Testis (tissue), 3 donors: Measurements from ENCODE around the gene ASCC2. TPM values are rescaled to one million over a fixed set of nuclear protein-coding genes. Genes with fewer than 3 reads are reported as not detected.
A peak's percentile ranks its signal among the peaks of the same experiment; 100 is the strongest.

Experiments
- DNase-seq: peaks from one replicate; pipeline ENCODE4 v3.0.0-alpha.2; 2019
- H3K27ac ChIP-seq, 2 donors: fragments of 200-600 bp; sonication (generic); one replicate each; pipeline ENCODE4 v1.5.1; 2019
- H3K27me3 ChIP-seq: fragments of 200-600 bp; sonication (generic); one replicate; pipeline ENCODE4 v1.5.1; 2019
- H3K36me3 ChIP-seq: fragments of 200-600 bp; sonication (generic); one replicate; pipeline ENCODE4 v1.5.1; 2017; ENCODE audit warnings: low read depth; ENCODE audit errors: missing control alignments
- H3K4me1 ChIP-seq: fragments of 200-600 bp; sonication (generic); one replicate; pipeline ENCODE4 v1.5.1; 2019
- H3K4me3 ChIP-seq, 2 donors: fragments of 200-600 bp; sonication (generic); one replicate each; pipeline ENCODE4 v1.5.1; 2017 to 2019
- H3K9me3 ChIP-seq: fragments of 200-600 bp; sonication (generic); one replicate; pipeline ENCODE4 v1.5.1; 2017
- CTCF ChIP-seq, 3 experiments: fragments of 450-650 bp in 2 of 3; fragments of 200-600 bp in 1 of 3; sonication (generic) in 1 of 3; IDR thresholded peaks; one replicate each; pipeline ENCODE4 v1.5.1; 2016 to 2019; ENCODE audit warnings: antibody characterized with exemption in 3 of 3, mild to moderate bottlenecking in 2 of 3, moderate library complexity in 1 of 3
- POLR2A ChIP-seq: fragments of 450-650 bp; IDR thresholded peaks from one replicate; pipeline ENCODE4 v1.6.1; 2017; ENCODE audit warnings: antibody characterized with exemption, mild to moderate bottlenecking, moderate library complexity
- WGBS, 2 donors: methylation state at CpG; one replicate each; pipeline ENCODE4 v1.1.5; 2018; 5-methylcytosine and 5-hydroxymethylcytosine counted together
- intact Hi-C: fragments of 100-400 bp; cut with DNase I; formaldehyde crosslinking; loops from one replicate; pipeline ENCODE4 v1.15.1; 2023; ENCODE audit warnings: low total_unique reads
- polyA plus RNA-seq: library from polyadenylated mRNA; stranded (reverse); fragments of 350-450 nt; fragmentation: Illumina TruSeq; extraction: RNeasy Lipid Tissue Mini Kit (QIAGEN cat#74804); gene quantifications from one replicate; pipeline ENCODE4 v1.2.3, GENCODE V29; 2014; ENCODE audit warnings: low read depth, low replicate concordance; ENCODE audit not compliant: insufficient read depth
- total RNA-seq, 2 donors: library from RNA; depleted of rRNA; stranded (reverse); fragments of >200 nt; gene quantifications; one replicate each; pipeline ENCODE4 v1.2.3, GENCODE V29; 2016

Gene ASCC2
- total and polyA plus RNA-seq, 3 donors from 2014 or later: 91.5 to 108 (median 93.8) TPM

GRCh38 chr22:29806196-29806595, 31.9 kb downstream of the ASCC2 start:
- no peak for DNase-seq
- H3K4me1 ChIP-seq: peaks cover 16% of the 10 kb centered on the region
- intact Hi-C loops: no loop called here
- H3K9me3 ChIP-seq: no peaks in the 10 kb centered on the region
- H3K27me3 ChIP-seq: no peaks in the 10 kb centered on the region
- H3K4me3 ChIP-seq: no peak overlapping the region
- no peaks in the 10 kb centered on the region for H3K36me3 ChIP-seq
- no peak for TF ChIP-seq POLR2A
- no peak for TF ChIP-seq CTCF (IDR thresholded peaks at IDR 0.05)
- 70 to 77% methylated on average over 3 to 6 of the region's 6 CpGs for WGBS, 2 donors
- no peak overlapping the region for H3K27ac ChIP-seq

GRCh38 chr22:29804985-29805384, 33.1 kb downstream of the ASCC2 start:
- WGBS, 2 donors: 94 to 100% methylated on average over 2 of the region's 2 CpGs
- no peaks in the 10 kb centered on the region for H3K27me3 ChIP-seq
- intact Hi-C loops: no loop called here
- no peaks in the 10 kb centered on the region for H3K9me3 ChIP-seq
- H3K36me3 ChIP-seq: no peaks in the 10 kb centered on the region
- H3K4me3 ChIP-seq: no peak overlapping the region
- H3K4me1 ChIP-seq: peaks cover 28% of the 10 kb centered on the region
- H3K27ac ChIP-seq: no peak overlapping the region
- TF ChIP-seq POLR2A (no peak), CTCF (IDR thresholded peaks at IDR 0.05) (no peak)
- no peak for DNase-seq

- H3K36me3 ChIP-seq: no peaks in the 10 kb centered on the region
Measured at GRCh38 chr22:29803190-29803589, 34.9 kb downstream of the ASCC2 start.

GRCh38 chr22:29801796-29802195, 36.3 kb downstream of the ASCC2 start:
- H3K4me1 ChIP-seq: peaks cover 47% of the 10 kb centered on the region
- no peaks in the 10 kb centered on the region for H3K36me3 ChIP-seq
- intact Hi-C loops: no loop called here
- no peak for TF ChIP-seq POLR2A
- no peak for TF ChIP-seq CTCF (IDR thresholded peaks at IDR 0.05)
- H3K4me3 ChIP-seq: no peak overlapping the region
- 65 to 78% methylated on average over 8 of the region's 8 CpGs for WGBS, 2 donors
- no peaks in the 10 kb centered on the region for H3K27me3 ChIP-seq
- no peaks in the 10 kb centered on the region for H3K9me3 ChIP-seq
- no peak for DNase-seq
- peak overlapping the region; percentile 43 to 70 for H3K27ac ChIP-seq

More at GRCh38 chr22:29803190-29803589, 34.9 kb downstream of the ASCC2 start:
- no peaks in the 10 kb centered on the region for H3K9me3 ChIP-seq
- TF ChIP-seq CTCF (IDR thresholded peaks at IDR 0.05) (no peak), POLR2A (no peak)
- no peaks in the 10 kb centered on the region for H3K27me3 ChIP-seq
- H3K27ac ChIP-seq: no peak overlapping the region
- H3K4me1 ChIP-seq: peaks cover 46% of the 10 kb centered on the region
- intact Hi-C loops: no loop called here
- 93 to 95% methylated on average over 2 of the region's 2 CpGs for WGBS, 2 donors
- DNase-seq: no peak
- no peak overlapping the region for H3K4me3 ChIP-seq

GRCh38 chr22:29801153-29801552, 36.9 kb downstream of the ASCC2 start:
- Histone ChIP-seq H3K9me3 (no peaks in the 10 kb centered on the region), H3K27me3 (no peaks in the 10 kb centered on the region), H3K4me1 (peaks cover 47% of the 10 kb centered on the region), H3K27ac (peak overlapping the region in 1 of 2 donors; percentile 7), H3K36me3 (no peaks in the 10 kb centered on the region), H3K4me3 (no peak overlapping the region)
- WGBS, 2 donors: 48 to 77% methylated on average over 5 of the region's 5 CpGs
- intact Hi-C loops: no loop called here
- TF ChIP-seq CTCF (IDR thresholded peaks at IDR 0.05) (no peak), POLR2A (no peak)
- DNase-seq: no peak
